ENCODE measurements around the gene MMUT. TPM values are rescaled to one million over a fixed set of nuclear protein-coding genes. Genes with fewer than 3 reads are reported as not detected.

MMUT gene
- total RNA-seq, 1 experiment from 2014 or later = 12.4 TPM

DNA sequence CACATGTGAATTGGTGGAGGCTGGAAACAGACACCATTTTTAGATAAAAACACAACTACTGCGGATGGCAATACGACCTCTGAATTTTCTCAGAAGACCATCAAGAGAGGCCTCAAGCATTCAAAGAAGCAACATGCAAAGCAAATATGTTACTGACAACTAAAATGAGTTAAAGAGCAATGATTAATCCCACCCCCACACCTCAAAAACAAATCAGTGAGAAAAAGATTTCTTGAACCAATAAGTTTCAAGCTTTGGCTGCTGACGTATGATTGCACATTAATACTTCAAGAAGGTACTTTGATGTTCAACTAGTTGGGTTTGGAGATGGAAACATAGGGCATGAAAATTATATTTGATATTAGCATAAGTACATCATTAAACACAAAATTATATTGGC, 982 bp downstream of the MMUT start:
- Histone ChIP-seq H3K79me2 (ENCODE audit: insufficient read depth, low read length) (peaks cover 38% of the 10 kb centered on the region), H4K20me1 (ENCODE audit: insufficient read depth) (no peaks in the 10 kb centered on the region), H3K9ac (ENCODE audit: low read length) (peak overlapping the region; percentile 74), H3K4me2 (ENCODE audit: low read length) (peak overlapping the region; percentile 87), H3K36me3 (ENCODE audit: control insufficient read depth in 1 of 2, insufficient read depth in 2 of 2, low read length in 2 of 2) (no peaks in the 10 kb centered on the region), H3K4me3 (replicated peaks in 1 of 2; ENCODE audit: low read depth in 1 of 2, low read length in 2 of 2) (peak overlapping the region; percentile 76 to 97), H3K9me3 (ENCODE audit: control insufficient read depth in 1 of 2, insufficient read depth in 1 of 2, low read depth in 1 of 2, low read length in 2 of 2) (no peaks in the 10 kb centered on the region), H3K27ac (ENCODE audit: low read depth, low read length) (no peak overlapping the region), H3K9me2 (ENCODE audit: insufficient read depth) (no peaks in the 10 kb centered on the region), H3K27me3 (ENCODE audit: insufficient read depth, low read length) (no peaks in the 10 kb centered on the region), H2AFZ (ENCODE audit: low read depth, low read length, poor library complexity, severe bottlenecking) (no peak overlapping the region), H3K4me1 (ENCODE audit: control insufficient read depth in 1 of 2, insufficient read depth in 2 of 2, low read length in 2 of 2) (peaks cover 3 to 14% of the 10 kb centered on the region in 2 experiments; a peak in 2 of 4 replicates)
- ATAC-seq (no peak), DNase-seq (ENCODE audit: low read depth, low spot score) (no peak)
- intact Hi-C loops (cut with micrococcal nuclease) = no loop called here
- RAD21 ChIA-PET (ENCODE audit: low non-redundant PET in 1 of 2, low total read pairs in 2 of 2, uncharacterized antibody in 2 of 2, unreplicated experiment in 2 of 2) = no interaction called here
- BruUV-seq (replicated peaks) = no TSS peak
- POLR2A ChIA-PET = no interaction called here
- TF ChIP-seq ZNF274 (IDR thresholded peaks at IDR 0.05; ENCODE audit: low read depth, low read length) = no peak
- TF ChIP-seq YY1 (IDR thresholded peaks at IDR 0.05; ENCODE audit: extremely low read depth, insufficient replicate concordance, low read depth, low read length) = no peak
- no peak for TF ChIP-seq EZH2 (IDR thresholded peaks at IDR 0.05)
- TF ChIP-seq CBX3 (IDR thresholded peaks at IDR 0.05; ENCODE audit: low read depth) = no peak
- no peak for TF ChIP-seq TCF7L2 (IDR thresholded peaks at IDR 0.05; ENCODE audit: borderline replicate concordance, extremely low read depth, insufficient read depth, insufficient read length)
- no peak for TF ChIP-seq POLR2A (IDR thresholded peaks at IDR 0.05; ENCODE audit: borderline replicate concordance, extremely low read depth, insufficient read depth, insufficient read length)
- no peak for TF ChIP-seq SIN3A (IDR thresholded peaks at IDR 0.05; ENCODE audit: low read depth)
- TF ChIP-seq ELF1 (IDR thresholded peaks at IDR 0.05; ENCODE audit: borderline replicate concordance, low read depth) = no peak
- TF ChIP-seq, protein P1, sequence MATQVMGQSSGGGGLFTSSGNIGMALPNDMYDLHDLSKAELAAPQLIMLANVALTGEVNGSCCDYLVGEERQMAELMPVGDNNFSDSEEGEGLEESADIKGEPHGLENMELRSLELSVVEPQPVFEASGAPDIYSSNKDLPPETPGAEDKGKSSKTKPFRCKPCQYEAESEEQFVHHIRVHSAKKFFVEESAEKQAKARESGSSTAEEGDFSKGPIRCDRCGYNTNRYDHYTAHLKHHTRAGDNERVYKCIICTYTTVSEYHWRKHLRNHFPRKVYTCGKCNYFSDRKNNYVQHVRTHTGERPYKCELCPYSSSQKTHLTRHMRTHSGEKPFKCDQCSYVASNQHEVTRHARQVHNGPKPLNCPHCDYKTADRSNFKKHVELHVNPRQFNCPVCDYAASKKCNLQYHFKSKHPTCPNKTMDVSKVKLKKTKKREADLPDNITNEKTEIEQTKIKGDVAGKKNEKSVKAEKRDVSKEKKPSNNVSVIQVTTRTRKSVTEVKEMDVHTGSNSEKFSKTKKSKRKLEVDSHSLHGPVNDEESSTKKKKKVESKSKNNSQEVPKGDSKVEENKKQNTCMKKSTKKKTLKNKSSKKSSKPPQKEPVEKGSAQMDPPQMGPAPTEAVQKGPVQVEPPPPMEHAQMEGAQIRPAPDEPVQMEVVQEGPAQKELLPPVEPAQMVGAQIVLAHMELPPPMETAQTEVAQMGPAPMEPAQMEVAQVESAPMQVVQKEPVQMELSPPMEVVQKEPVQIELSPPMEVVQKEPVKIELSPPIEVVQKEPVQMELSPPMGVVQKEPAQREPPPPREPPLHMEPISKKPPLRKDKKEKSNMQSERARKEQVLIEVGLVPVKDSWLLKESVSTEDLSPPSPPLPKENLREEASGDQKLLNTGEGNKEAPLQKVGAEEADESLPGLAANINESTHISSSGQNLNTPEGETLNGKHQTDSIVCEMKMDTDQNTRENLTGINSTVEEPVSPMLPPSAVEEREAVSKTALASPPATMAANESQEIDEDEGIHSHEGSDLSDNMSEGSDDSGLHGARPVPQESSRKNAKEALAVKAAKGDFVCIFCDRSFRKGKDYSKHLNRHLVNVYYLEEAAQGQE (IDR thresholded peaks at IDR 0.05; ENCODE audit: low read depth) = no peak
- TF ChIP-seq EZH2phosphoT487 (IDR thresholded peaks at IDR 0.05; ENCODE audit: borderline replicate concordance) = no peak
- TF ChIP-seq ZFX (IDR thresholded peaks at IDR 0.05) = no peak
- TF ChIP-seq JUND (IDR thresholded peaks at IDR 0.05) = no peak
- TF ChIP-seq POLR2AphosphoS5 (IDR thresholded peaks at IDR 0.05; ENCODE audit: low read depth, low read length) = no peak
- TF ChIP-seq RAD21 (IDR thresholded peaks at IDR 0.05; ENCODE audit: low read depth) = no peak
- TF ChIP-seq, protein P2, sequence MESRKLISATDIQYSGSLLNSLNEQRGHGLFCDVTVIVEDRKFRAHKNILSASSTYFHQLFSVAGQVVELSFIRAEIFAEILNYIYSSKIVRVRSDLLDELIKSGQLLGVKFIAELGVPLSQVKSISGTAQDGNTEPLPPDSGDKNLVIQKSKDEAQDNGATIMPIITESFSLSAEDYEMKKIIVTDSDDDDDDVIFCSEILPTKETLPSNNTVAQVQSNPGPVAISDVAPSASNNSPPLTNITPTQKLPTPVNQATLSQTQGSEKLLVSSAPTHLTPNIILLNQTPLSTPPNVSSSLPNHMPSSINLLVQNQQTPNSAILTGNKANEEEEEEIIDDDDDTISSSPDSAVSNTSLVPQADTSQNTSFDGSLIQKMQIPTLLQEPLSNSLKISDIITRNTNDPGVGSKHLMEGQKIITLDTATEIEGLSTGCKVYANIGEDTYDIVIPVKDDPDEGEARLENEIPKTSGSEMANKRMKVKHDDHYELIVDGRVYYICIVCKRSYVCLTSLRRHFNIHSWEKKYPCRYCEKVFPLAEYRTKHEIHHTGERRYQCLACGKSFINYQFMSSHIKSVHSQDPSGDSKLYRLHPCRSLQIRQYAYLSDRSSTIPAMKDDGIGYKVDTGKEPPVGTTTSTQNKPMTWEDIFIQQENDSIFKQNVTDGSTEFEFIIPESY (IDR thresholded peaks at IDR 0.05; ENCODE audit: extremely low read depth, insufficient replicate concordance, low read length) = no peak
- TF ChIP-seq SRF (IDR thresholded peaks at IDR 0.05; ENCODE audit: low read depth) = no peak
- TF ChIP-seq, protein P3, sequence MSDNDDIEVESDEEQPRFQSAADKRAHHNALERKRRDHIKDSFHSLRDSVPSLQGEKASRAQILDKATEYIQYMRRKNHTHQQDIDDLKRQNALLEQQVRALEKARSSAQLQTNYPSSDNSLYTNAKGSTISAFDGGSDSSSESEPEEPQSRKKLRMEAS (IDR thresholded peaks at IDR 0.05) = no peak
- TF ChIP-seq, protein P4, sequence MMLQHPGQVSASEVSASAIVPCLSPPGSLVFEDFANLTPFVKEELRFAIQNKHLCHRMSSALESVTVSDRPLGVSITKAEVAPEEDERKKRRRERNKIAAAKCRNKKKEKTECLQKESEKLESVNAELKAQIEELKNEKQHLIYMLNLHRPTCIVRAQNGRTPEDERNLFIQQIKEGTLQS (IDR thresholded peaks at IDR 0.05) = no peak
- CTCF ChIA-PET = no interaction called here

Measured in HCT116 (cell line).